Activated gamma-delta T cell treated with anti-CD3 and anti-CD28 coated beads, Interleukin-2, amount 50 U/mL, for 16 hours (primary cell): ENCODE results near the gene TGFBR3.

Experiments used
- DNase-seq: peaks from one replicate; pipeline ENCODE4 v3.0.0-alpha.2; 2020; ENCODE audit warnings: low read depth

TGFBR3 gene

DNA sequence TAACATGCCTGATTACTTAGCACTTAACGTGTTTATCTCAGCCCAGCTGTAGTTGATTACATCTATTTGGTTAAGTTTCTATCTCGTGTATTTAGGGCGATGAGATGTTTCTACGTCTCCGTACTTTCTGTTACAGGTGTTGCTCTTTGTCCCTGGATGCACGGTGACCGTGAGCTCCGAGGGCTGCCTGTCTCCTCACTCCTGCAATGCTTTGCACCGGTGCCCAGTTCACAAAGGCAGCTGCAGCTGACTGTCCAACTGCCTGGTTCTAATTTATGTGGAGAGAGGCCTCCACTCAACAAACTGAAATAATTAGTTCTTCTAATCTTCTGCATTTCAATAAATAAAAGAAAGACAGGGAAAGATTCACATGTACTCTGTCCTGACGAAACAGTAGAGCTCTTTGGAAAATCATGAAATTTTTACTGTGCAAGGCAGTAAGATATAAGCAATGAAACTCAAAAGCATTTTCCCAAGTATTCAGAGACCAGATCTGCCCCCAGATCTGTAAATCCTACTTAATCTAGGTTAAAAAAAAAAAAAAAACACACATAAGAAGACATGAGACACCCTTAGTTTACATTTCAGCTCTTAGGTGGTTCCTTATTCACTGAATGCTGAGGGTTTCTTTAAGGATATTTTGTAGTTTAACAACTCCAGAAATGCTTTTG, 108.2 kb downstream of the TGFBR3 start:
- DNase-seq: no peak

DNA sequence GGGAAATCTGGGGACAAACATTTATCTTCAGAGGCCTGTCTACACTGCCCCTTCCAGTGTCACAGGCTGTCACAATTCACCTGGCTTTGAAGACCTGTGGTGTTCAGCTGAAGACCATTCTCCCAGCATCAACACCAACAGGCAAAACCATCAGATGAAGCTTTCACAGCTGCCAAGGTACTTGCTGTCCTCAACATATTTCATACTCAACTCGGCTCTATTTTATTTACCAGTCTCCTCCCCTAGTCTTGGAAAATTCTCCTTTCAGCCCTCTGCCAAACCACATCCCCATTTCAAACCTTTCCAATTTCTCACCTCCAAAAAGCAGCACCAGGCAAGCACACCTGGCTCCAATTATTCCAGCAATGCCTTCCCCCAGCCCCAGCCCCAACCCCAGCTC, 108.8 kb downstream of the TGFBR3 start:
- no peak for DNase-seq

DNA sequence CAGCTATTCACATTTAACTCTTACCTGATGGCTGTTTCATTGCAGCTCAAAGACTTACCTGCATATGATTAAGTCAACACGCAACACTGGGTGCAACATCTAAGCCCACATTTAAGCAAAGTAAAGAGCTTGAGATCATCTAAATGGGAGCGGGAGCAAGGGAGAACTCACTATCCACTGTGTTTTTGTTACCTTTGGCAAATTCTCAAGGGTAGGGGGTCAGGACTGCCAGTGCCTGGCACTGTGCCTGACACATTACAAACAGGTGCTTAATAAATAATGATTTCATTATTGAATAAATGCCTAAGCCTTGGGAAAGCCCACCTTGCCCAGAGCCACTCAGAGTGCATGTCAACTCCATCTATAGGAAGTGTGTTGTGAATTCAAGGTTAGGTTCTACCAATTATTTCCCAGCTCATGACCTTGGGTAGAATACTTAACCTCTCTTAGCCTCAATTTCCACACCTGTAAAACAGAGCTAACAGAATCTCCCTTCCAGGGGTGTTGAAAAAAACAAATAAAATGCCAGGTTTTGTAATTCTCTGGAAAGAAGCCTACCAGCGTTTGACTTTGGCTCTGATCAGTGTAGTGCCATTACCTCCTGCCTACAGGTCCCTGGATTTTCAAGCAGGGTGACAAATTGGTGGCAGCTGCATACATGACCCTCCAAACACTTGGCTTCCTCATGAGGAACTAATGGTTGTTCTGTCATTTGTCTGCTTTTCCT, 109.7 kb downstream of the TGFBR3 start:
- DNase-seq: no peak

DNA sequence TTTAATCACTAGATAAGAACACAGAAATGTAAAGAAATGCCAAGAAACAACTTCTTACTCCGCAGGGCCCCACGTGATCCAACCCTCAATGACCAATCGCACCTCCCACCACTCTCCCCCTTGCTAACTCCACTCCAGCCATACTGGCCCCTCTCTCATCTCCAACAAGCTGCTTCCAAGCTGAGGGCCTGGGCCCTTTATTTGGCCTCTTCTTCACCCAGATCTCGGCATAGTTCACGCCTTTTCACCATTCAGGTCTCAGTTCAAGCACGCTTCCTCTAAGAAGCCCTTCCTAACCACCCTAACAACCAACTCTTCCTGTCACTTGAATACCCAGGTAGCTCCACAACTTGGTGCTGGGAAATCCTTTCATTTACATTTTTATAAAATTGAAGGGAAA, 110.7 kb downstream of the TGFBR3 start:
- DNase-seq: no peak

DNA sequence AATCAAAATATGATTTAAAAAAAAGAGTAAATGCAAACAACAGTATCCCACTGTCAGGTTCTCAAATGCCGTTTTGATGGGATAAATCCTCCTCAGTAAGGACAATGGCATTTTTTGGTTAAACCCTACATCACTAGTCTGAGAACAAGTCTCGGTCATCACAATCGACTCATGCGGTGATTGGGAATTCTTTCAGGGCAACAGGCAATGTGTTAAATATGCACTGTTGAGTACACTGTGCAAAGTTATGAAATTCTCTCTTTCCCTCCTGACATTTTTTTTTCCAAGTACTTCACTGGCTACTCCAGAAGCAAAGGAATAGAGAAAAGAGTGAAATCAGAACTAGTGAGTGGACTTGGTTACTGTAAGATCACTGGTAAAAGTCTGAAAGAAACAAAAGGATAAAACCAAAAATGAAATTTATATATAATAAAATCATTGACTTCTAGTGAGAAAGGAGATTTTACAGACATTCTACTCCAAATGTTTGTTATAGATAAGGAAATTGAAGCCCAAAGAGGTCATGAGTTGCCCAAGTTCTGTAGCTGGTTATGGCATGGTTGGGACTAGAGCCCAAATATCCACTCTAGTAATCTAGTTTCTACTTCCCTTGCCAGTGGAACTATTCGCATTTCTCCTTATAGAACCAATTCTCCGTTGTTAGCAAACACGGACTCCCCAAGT, 111.3 kb downstream of the TGFBR3 start:
- no peak for DNase-seq

DNA sequence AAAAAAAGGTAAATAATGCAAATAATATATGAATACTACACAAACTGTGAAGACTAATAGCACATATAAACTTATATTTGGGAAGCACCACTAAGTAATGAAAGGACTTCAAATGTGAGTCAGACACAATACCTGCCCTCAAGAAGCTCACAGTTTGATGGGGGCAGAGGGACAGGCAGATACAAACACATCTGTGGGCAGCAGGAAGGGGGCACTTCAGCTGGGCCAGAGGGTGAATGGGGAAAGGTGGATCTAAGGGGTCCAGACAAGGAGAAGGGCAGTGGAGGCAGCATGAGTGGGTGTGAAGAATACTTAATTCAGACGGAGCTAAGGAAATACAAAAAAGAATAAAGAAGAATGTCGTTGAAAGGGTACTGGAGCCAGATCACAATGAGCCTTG, 114.2 kb downstream of the TGFBR3 start:
- no peak for DNase-seq

DNA sequence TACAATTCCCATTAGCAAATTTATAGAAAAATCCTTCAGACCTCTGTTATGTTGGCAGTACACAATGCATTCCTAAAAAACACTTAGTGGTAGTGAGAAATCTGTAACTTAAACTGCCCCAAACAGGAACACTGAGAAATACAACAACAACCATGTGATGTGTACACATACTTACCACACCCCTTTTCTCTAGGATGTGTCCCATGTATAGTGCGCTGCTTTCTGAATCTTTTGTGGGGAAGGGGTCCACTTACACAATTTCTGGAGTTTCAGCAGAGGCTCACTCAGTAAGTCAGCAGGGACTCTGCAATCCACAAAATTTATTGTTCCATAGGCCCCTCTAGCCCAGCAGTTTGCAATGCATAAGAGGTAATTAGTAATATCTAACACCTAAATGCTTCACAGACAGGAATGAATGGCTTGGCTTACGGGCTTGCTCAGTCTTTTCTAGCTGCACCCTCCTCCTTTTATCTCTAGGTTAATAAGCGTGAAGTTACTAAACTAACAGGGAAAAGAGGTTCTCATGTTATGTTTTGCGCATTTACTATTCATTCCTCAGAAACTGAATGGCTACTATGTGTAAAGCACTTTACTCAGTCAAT, 115.2 kb downstream of the TGFBR3 start:
- DNase-seq: no peak

DNA sequence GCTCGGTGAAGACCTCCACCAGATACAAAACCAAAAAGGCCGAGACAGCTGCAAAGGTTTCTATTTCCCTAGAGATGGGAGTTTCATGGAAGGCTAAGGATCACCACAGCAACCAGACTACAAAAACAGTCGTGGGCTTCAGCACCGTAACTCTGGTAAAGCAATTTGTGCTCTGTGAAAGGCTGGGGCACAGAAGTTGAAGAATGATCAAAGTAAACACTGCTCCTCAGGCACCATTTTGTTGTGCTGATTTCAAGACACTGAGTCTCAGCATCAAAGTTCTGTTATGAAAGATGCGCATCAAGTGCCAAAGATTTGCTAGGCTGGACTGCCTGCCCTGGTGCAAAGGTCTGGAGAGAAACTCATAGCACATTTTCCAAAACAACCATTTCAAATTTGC, 116.2 kb downstream of the TGFBR3 start:
- no peak for DNase-seq

DNA sequence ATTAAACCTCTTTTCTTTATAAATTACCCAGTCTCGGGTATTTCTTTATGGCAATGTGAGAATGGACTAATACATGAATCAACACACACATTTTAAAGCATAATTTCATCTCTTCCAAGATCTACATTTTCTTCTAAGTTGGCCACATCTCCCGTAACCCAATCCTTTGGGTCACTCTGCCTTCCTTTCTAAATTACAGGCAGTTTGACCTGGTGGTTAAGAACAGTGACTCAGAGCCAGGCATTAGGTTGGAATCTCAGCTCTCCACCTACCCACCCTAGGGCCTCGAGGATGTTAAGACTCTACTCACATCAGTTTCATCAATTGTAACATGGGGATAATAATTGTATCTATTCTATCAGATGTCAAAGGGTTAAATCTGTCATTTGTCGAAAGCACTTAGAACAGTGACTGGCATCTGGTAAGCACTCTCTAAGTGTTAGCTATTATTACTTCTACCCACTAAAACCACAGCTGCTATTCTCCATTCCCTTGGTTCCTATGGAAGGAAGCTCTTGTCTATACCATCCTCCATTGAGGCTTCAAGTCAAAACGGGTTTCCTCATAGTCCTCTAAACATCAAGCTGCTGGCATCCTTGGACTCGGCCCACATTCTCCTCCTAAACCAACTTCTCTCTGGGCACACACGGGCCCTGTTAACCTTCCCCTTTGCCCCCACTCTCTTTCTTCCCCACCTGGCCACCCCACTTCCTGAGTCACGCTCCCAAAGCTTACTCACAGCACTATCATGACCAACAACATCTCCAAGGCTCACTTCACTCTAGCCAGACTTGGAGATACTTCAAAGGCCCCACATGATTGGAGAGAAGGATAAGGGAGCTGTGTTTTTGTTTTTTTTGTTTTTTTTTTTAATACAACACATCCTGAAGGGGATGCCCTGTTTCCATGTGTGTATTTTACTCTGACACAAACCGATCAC, 116.9 kb downstream of the TGFBR3 start:
- DNase-seq: no peak

DNA sequence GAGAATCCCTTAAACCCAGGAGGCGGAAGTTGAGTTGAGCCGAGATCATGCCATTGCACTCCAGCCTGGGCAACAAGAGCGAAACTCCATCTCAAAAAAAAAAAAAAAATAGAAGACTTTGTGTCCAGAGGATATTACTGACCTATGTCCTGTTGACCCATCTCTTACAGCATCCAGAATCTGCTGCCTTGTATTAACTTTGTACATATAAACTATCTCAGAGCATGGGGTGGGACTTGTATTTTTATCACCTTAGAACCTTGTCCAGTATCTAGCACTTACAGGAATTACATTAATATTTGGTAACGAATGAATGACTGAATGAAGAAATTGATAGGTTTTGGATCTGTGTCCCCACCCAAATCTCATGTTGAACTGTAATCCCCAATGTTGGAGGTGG, 117.8 kb downstream of the TGFBR3 start:
- DNase-seq: no peak

DNA sequence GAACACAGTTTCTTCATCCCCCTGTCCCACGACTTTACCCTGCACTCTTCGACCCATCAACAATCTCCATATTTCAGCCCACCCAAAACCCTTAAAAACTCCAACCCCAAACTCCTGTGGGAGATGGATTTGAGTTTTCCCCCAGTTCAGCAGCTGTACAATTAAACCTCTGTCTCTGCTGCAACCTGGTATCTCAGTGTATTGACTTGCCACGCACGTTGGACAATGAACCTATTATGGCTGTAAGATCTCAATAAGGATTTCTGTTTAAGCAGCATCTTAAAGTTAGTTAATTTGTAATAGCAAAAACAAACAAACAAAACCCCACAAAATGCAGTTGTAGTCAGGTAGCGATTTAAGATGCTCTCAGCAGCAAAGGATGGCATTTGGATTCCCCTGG, 119.1 kb downstream of the TGFBR3 start:
- DNase-seq: no peak

DNA sequence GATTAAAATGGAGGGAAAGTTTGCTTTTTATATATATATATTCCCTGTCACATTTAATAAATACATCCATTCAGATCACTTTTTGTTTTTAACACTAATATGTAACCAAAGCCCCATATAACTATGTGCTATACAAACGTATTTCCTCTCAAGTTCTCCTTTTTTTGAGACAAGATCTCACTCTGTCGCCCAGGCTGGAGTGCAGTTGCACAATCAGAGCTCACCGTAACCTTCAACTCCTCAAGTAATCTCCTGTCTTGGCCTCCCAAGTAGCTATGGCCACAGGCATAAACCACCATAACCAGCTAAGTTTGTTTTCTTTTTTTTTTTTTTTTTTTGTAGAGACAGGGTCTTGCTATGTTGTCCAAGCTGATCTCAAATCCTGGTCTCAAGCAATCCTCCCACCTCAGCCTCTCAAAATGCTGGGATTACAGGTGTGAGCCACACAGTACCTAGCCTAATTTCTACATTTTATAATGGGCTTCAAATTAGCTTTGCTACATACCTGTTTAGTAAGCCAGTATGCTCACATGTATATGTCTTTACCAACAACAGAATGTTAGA, 120.0 kb downstream of the TGFBR3 start:
- no peak for DNase-seq

DNA sequence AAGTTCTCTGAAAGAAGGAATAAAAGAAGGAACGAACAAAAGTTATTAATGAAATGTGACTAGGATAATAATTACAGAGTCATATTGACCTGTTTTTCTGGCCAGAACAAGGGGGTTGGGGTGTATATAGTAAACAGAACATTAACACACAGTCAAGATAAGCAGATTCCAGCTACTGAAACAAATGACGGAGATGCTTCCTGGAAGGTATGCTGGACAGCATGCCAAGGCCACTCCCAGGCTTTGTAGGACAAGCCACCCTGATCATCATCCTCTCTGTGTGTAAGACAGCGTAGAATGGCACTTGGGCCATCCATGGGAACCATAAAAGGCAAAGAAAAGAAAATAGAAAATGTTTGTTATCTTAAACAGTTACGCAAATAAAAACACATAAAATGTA, 120.7 kb downstream of the TGFBR3 start:
- DNase-seq: no peak

DNA sequence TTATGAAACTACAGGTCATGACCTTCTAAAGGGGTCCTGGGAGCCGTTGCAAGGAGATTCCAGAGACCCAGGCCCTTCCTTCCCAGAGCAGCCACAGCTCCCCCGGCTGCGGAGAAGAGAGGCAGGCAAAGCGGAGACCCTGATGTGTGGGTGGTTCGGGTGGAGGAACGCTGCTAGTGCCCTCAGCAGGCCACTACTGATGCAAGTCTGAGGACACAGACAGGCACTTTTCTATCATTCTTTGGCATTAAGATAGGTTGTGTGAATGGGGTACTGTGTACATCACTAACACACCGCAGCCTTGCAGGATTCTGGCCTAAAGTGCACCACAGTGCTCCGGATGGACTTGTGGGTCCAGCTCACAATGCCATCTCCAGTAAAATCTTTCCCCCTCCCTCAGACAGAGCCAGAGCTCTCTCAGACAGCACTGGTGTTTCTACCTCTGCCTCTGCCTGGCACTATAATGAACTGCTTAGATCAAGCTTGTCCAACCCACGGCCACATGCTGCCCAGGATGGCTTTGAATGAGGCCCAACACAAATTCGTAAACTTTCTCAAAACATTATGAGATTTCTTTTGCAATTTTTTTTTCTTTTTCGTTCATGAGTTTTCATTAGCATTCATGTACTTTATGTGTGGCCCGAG, 121.4 kb downstream of the TGFBR3 start:
- no peak for DNase-seq

DNA sequence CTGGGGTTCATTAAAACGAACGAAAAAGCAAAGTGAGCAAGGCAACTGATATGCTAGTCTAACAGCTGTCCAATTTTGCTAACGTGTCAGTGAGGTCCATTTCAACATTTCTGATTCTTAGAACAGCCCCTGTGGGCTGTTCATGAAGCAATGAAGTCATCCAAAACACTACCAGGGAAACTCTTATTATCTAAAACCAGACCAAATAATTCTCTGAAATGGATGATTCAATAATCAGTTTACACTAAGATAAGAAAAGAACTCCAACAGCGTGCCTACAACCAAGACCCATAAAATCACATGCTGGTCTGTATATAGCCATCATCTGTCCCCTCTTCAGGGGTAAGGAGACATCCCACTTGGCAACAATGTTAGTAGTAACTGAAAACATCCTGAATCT, 122.7 kb downstream of the TGFBR3 start:
- DNase-seq: no peak

DNA sequence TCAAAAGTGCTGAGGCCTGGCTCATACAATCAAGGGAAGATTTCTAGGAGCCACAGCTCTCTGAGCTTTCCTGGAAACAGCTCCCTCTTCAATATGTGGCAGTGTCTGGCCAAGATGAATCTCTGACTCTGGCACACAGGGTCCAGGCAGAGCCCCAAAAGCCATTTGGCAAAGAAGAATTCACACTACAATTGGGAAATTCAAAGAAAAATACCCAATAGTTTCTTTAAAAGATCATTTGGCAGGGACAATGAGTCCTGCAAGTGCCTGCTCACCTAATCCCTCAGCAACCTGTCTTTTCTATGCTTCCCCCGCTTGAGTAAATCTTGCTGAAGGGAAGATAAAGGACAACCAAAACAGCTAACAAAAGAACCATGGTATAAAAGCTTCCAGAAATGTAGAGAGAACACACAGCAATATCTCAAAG, 124.6 kb downstream of the TGFBR3 start:
- DNase-seq: no peak

DNA sequence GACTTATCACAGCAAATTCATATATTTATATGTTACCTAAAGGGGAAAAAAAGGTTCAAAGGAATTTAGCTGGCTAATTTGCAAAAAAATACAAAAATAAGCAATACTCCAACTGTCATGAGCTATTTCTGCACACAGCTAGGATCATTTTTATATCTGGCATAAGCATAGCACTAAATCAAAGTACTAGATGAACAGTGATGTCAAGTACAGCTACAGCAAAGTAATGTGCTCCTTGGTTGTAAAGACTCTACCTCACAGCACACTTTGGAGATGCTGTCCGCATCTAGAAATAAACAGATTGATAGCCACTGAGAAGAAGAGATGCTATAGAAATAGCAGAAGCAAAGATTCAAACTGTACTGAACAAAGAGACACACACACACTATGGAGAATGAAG, 125.4 kb downstream of the TGFBR3 start:
- no peak for DNase-seq

DNA sequence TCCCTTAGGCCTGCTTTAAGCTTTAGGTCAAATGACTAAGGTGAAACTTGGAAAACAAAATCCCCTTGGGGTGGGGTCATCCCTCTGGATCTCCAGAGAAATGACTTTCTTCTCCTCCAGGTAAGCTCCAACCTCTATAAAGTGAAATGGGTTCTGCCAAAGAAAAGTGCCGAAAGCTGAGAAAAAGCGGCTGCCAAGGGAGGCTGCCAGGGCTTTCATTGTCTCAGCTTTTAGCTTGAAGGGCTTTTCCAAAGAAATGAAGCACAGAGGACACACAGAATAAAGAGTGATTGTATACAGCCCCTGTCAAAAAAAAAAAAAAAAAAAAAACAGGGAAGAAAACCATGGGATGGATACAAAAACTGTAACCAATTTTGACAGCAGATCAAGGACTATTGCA, 126.9 kb downstream of the TGFBR3 start:
- DNase-seq: no peak

DNA sequence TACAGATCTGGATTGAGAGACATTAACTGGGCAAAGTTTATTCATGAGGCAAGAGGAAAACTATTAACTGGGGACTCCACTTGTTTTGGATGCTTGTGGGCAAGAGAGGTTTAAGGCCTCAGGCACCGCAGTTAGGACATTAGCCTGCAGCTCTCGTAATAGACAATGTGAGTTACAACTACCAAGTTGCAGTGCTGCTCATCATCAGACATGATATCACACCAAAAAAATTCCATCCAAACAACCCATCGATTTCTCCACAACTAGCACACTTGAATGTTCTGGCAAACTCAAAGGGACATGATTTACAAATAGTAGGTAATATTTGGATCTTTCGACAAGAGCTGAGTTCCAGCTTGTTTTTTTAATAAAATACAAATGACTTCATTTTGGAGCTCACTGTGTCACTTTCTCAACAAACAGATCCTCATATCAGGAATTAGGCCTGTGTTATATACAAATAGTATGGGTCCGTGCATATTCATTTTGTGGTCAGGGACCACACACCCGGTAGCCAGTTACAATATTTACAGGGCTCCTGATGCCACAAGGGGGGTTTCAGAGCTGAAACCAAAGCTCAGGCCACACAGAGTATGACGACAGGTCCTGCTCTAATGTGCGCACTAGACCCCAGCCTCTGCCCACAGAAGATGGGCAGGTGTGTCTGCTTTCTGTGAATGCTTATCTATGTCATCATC, 128.0 kb downstream of the TGFBR3 start:
- DNase-seq: no peak

DNA sequence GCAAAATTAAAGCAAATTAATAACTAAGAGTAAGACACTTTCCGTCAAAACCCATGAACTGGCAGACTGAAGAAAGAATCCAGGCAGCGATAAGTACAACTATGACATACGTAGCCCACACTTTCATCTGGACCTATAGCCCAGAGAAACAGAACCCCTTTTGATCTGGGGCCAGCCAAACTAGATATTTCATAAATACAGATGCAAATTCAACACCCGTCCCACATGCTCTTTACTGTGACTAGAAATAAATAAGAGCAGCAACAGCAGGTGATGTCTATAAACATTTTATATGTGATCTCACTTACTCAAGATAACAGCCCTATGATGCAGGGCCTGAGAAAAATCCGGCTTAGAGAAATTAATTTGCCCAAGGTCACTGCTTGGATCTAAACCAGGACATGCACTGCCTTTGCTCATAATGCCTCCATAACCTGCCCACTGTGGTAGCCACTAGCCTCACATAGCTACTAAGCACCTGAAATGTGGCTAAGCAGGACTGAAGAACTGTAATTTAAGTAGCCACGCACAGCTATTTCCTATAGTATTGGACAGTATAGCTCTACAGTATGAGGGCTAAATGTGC, 130.2 kb downstream of the TGFBR3 start:
- DNase-seq: no peak
